ENCODE data around the gene EDN2.

DNA sequence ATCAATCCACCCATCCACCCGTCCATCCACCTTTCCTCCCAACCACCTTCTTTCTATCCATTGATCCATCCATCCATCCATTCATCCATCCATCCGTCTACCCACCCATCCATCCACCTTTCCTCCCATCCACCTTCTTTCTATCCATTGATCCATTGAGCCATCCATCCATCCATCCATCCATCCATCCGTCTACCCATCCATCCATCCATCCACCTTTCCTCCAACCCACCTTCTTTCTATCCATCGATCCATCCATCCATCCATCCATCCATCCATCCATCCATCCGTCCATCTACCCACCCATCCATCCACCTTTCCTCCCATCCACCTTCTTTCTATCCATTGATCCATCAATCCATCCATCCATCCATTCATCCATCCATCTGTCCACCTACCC is 5.1 kb upstream of the EDN2 start:
- TF ChIP-seq EZH2phosphoT487 (IDR thresholded peaks at IDR 0.05; ENCODE audit: insufficient read depth, low read depth) = no peak
- no peak for TF ChIP-seq EZH2 (IDR thresholded peaks at IDR 0.05; ENCODE audit: insufficient read depth, poor library complexity, severe bottlenecking)
